GM12878 (cell line): ENCODE measurements around the gene MELTF. TPM values are rescaled to one million over a fixed set of nuclear protein-coding genes. Genes with fewer than 3 reads are reported as not detected.

Experiments
- BCLAF1 ChIP-seq: fragments of 450-650 bp; IDR thresholded peaks from 2 replicates; pipeline ENCODE4 v1.6.1; 2017; ENCODE audit warnings: antibody characterized with exemption, mild to moderate bottlenecking, moderate library complexity
- CBX3 ChIP-seq: fragments of 200-600 bp; sonication (generic); IDR thresholded peaks from 2 replicates; pipeline ENCODE4 v1.6.1; 2016; ENCODE audit warnings: low read depth, borderline replicate concordance
- CEBPZ ChIP-seq: fragments of 150-350 bp; IDR thresholded peaks from 2 replicates; pipeline ENCODE4 v1.6.1; 2016; ENCODE audit warnings: low read depth, low read length
- CREB1 ChIP-seq: IDR thresholded peaks from 2 replicates; pipeline ENCODE4 v1.6.1; 2012; ENCODE audit warnings: low read depth, mild to moderate bottlenecking, inconsistent platforms
- HCFC1 ChIP-seq: fragments of 150-350 bp; IDR thresholded peaks from 2 replicates; pipeline ENCODE4 v1.6.1; 2014; ENCODE audit warnings: low read length
- HDGF ChIP-seq: fragments of 450-650 bp; IDR thresholded peaks from 2 replicates; pipeline ENCODE4 v1.6.1; 2016; ENCODE audit warnings: antibody characterized with exemption
- JUND ChIP-seq: IDR thresholded peaks from 2 replicates; pipeline ENCODE4 v1.6.1; 2012; ENCODE audit warnings: low read depth, mild to moderate bottlenecking, low read length, improper control_type of control experiment, moderate library complexity
- MLLT1 ChIP-seq: fragments of 450-650 bp; IDR thresholded peaks from 2 replicates; pipeline ENCODE4 v1.6.1; 2016; ENCODE audit warnings: mild to moderate bottlenecking
- NFXL1 ChIP-seq: fragments of 450-650 bp; IDR thresholded peaks from 2 replicates; pipeline ENCODE4 v1.6.1; 2017; ENCODE audit warnings: antibody characterized with exemption, mild to moderate bottlenecking, borderline replicate concordance
- PML ChIP-seq: IDR thresholded peaks from 2 replicates; pipeline ENCODE4 v1.6.1; 2012; ENCODE audit warnings: low read length, inconsistent platforms
- RELB ChIP-seq: fragments of 450-650 bp; IDR thresholded peaks from 2 replicates; pipeline ENCODE4 v1.6.1; 2017; ENCODE audit warnings: low read depth, mild to moderate bottlenecking, moderate library complexity
- SIX5 ChIP-seq: IDR thresholded peaks from 2 replicates; pipeline ENCODE4 v1.6.1; 2011; ENCODE audit warnings: mild to moderate bottlenecking, low read depth, low read length, moderate library complexity; ENCODE audit not compliant: severe bottlenecking
- SREBF2 ChIP-seq: IDR thresholded peaks from 2 replicates; pipeline ENCODE4 v1.6.1; 2012; ENCODE audit warnings: mild to moderate bottlenecking, low read length
- ZBTB4 ChIP-seq: fragments of 450-650 bp; formaldehyde crosslinking; IDR thresholded peaks from 2 replicates; pipeline ENCODE4 v1.4.0; 2022; ENCODE audit warnings: mild to moderate bottlenecking, moderate library complexity
- polyA plus RNA-seq, 11 experiments: library from polyadenylated mRNA; depleted of rRNA in 4 of 11; unstranded in 6 of 11; stranded (reverse) in 5 of 11; fragments of >200 nt; fragmentation: Nextera tagmentation in 4 of 11; fragmentation: Illumina TruSeq in 1 of 11; extraction: Ambion mirVana in 4 of 11; extraction: Trizol in 1 of 11; gene quantifications; 1 replicate in 1 of 11; 2 replicates in 10 of 11; pipeline versions ENCODE4 v1.2.1 to v1.2.3, GENCODE V29; 2011 to 2016; ENCODE audit warnings: inconsistent platforms in 2 of 11, missing spikeins in 2 of 11, low read depth in 1 of 11
- total RNA-seq, 4 experiments: library from RNA; depleted of rRNA in 3 of 4; stranded (reverse); fragments of >200 nt in 3 of 4; fragmentation: Illumina TruSeq in 1 of 4; extraction: Trizol in 1 of 4; gene quantifications; 2 replicates each; pipeline versions ENCODE4 v1.2.1 to v1.2.3, GENCODE V29; 2013 to 2021

The MELTF gene
- total and polyA plus RNA-seq, 10 of the 15 experiments (the other 5 are each of a cell fraction or from before 2014, with no cell fraction given) = 0.55 to 49.1 (median 11.1) TPM

GRCh38 chr3:197010556-197011351 is 18.9 kb downstream of the MELTF start (continued):
- TF ChIP-seq ZBTB4 = no peak
- TF ChIP-seq BCLAF1 = no peak
- no peak for TF ChIP-seq HCFC1
- TF ChIP-seq MLLT1 = no peak
- no peak for TF ChIP-seq JUND
- TF ChIP-seq PML = no peak
- TF ChIP-seq CBX3 = no peak
- no peak for TF ChIP-seq HDGF
- no peak for TF ChIP-seq SREBF2
- no peak for TF ChIP-seq CREB1
- no peak for TF ChIP-seq SIX5
- no peak for TF ChIP-seq RELB
- TF ChIP-seq CEBPZ = no peak
- no peak for TF ChIP-seq NFXL1
